Mesothelial cell of epicardium (in vitro differentiated cells): ENCODE measurements around the gene TBL3. TPM values are rescaled to one million over a fixed set of nuclear protein-coding genes. Genes with fewer than 3 reads are reported as not detected.
A peak's percentile ranks its signal among the peaks of the same experiment; 100 is the strongest.
"Not testable (repeated sequence)": the region's sequence is repeated elsewhere in the genome, so short reads cannot be mapped to it uniquely, and the experiment has no call there.

Experiments
- DNase-seq, 2 experiments: peaks; one replicate each; pipeline ENCODE4 v3.0.0; 2021; ENCODE audit warnings: low spot score in 2 of 2; ENCODE audit not compliant: unreplicated experiment in 2 of 2
- H3K27ac Mint-ChIP-seq: 2 replicates; pipeline ENCODE4 v1.8.0; 2021; ENCODE audit warnings: mixed read lengths
- H3K27me3 Mint-ChIP-seq: 2 replicates; pipeline ENCODE4 v1.8.0; 2021; ENCODE audit warnings: low read depth, mixed read lengths
- H3K36me3 Mint-ChIP-seq: 2 replicates; pipeline ENCODE4 v1.8.0; 2021; ENCODE audit warnings: mixed read lengths
- H3K4me1 Mint-ChIP-seq: 2 replicates; pipeline ENCODE4 v1.8.0; 2021; ENCODE audit warnings: mixed read lengths
- H3K4me3 Mint-ChIP-seq: 2 replicates; pipeline ENCODE4 v1.8.0; 2021; ENCODE audit warnings: mild to moderate bottlenecking, moderate library complexity, mixed read lengths
- H3K9me3 Mint-ChIP-seq: 2 replicates; pipeline ENCODE4 v1.8.0; 2021; ENCODE audit warnings: mixed read lengths
- total RNA-seq: library from RNA; stranded (reverse); gene quantifications from 3 replicates; pipeline ENCODE4 v1.2.1, GENCODE V29; 2021
- TF ChIP-seq, protein P1 (sequence below): fragments of 200-600 bp; sonication (generic); IDR thresholded peaks from one replicate; pipeline ENCODE4 v1.5.0; 2021; ENCODE audit warnings: antibody characterized with exemption; ENCODE audit not compliant: unreplicated experiment

TBL3 gene
- total RNA-seq, 1 donor from 2014 or later, result 37.2 TPM

DNA sequence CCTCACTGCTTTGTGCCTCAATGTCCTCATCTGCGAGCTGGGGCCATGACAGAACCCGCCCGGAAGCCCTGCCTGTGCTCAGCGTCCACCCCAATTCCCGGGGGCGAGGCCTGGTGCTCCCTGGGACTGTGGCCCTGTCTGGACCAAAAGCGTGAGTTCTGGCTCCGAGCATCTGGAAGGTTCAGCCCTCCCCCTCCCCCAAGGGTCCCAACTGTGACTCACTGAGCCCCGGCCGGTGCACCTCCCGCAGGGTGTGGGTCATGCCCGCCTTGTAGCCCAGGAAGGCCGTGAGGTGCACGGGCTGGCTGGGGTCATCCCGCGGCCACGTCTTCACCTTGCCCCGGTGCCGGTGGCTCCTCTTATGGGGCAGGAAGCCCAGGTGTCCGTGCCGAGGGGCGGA lies 18.1 kb upstream of the TBL3 start:
- Mint-ChIP-seq H3K4me3 (no peak overlapping the region), H3K27me3 (no peaks in the 10 kb centered on the region), H3K27ac (no peak overlapping the region), H3K9me3 (no peaks in the 10 kb centered on the region), H3K4me1 (no peaks in the 10 kb centered on the region), H3K36me3 (no peaks in the 10 kb centered on the region)
- DNase-seq, result no peak
- TF ChIP-seq, protein P1, sequence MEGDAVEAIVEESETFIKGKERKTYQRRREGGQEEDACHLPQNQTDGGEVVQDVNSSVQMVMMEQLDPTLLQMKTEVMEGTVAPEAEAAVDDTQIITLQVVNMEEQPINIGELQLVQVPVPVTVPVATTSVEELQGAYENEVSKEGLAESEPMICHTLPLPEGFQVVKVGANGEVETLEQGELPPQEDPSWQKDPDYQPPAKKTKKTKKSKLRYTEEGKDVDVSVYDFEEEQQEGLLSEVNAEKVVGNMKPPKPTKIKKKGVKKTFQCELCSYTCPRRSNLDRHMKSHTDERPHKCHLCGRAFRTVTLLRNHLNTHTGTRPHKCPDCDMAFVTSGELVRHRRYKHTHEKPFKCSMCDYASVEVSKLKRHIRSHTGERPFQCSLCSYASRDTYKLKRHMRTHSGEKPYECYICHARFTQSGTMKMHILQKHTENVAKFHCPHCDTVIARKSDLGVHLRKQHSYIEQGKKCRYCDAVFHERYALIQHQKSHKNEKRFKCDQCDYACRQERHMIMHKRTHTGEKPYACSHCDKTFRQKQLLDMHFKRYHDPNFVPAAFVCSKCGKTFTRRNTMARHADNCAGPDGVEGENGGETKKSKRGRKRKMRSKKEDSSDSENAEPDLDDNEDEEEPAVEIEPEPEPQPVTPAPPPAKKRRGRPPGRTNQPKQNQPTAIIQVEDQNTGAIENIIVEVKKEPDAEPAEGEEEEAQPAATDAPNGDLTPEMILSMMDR, result no peak

GRCh38 chr16:1957434-1958142 lies 14.3 kb upstream of the TBL3 start:
- not testable (repeated sequence) for H3K36me3 Mint-ChIP-seq, H3K4me3 Mint-ChIP-seq, H3K27me3 Mint-ChIP-seq

DNA sequence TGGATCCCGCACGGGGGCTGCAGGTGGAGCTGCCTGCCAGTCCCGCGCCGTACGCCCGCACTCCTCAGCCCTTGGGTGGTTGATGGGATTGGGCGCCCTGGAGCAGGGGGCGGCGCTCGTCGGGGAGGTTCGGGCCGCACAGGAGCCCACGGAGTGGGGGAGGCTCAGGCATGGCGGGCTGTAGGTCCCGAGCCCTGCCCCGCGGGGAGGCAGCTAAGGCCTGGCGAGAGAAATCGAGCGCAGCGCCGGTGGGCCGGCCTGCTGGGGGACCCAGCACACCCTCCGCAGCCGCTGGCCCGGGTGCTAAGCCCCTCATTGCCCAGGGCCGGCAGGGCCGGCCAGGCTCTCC lies 13.7 kb upstream of the TBL3 start:
- H3K9me3 Mint-ChIP-seq, H3K27ac Mint-ChIP-seq, H3K36me3 Mint-ChIP-seq, H3K27me3 Mint-ChIP-seq, H3K4me3 Mint-ChIP-seq, DNase-seq: not testable (repeated sequence)
- H3K4me1 Mint-ChIP-seq, result peaks cover 18% of the 10 kb centered on the region

More at GRCh38 chr16:1957434-1958142, 14.3 kb upstream of the TBL3 start:
- H3K4me1 Mint-ChIP-seq, result peaks cover 14% of the 10 kb centered on the region
- not testable (repeated sequence) for H3K27ac Mint-ChIP-seq, DNase-seq, H3K9me3 Mint-ChIP-seq

DNA sequence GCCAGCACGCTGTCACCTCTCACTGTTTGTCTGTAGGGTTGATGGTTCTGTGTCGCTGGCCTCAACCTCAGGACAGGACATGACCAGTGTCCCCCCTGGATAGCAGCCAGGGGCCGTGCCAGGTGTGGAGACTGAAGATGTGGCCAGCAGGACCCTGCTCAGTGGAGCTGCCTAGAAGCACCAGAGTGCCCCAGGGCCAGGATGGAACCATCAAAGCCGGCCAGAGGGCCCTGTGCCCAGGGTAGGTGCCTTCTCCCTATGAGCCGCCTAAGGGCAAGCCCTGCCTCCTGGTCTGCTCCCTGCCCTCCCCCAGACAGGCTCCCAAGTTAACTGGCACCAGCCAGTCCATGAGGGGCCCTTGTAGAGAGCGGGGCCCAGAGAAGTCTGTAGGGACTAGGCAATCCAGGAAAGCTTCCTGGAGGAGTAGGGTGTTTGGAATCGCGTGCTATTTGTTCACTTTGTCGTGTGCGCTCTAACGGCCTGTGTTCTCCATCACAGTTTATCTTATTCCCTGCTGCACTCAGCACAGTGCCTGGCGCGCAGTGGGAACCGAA lies 13.1 kb upstream of the TBL3 start:
- Mint-ChIP-seq H3K4me3 (peak overlapping the region; percentile 61), H3K27me3 (no peaks in the 10 kb centered on the region), H3K9me3 (no peaks in the 10 kb centered on the region), H3K4me1 (peaks cover 25% of the 10 kb centered on the region), H3K27ac (peak overlapping the region; percentile 56), H3K36me3 (peaks cover 5% of the 10 kb centered on the region)
- DNase-seq, result no peak
- TF ChIP-seq, protein P1, result no peak

- H3K27me3 Mint-ChIP-seq, result no peaks in the 10 kb centered on the region
- H3K27ac Mint-ChIP-seq, result peak within 1 kb of the TSS; percentile 92
- H3K4me3 Mint-ChIP-seq, result peak within 1 kb of the TSS; percentile 94
- TF ChIP-seq, protein P1, result no peak
- H3K9me3 Mint-ChIP-seq, result no peaks in the 10 kb centered on the region
- peaks cover 6% of the 10 kb centered on the region for H3K36me3 Mint-ChIP-seq
- peak; percentile 87 to 94 for DNase-seq
- H3K4me1 Mint-ChIP-seq, result peaks cover 29% of the 10 kb centered on the region
Measured at GRCh38 chr16:1959269-1960039, 12.4 kb upstream of the TBL3 start, which contains the start of gene NDUFB10. TSS of gene NDUFB10 (plus strand) at chr16:1959538. CDS start at chr16:1959625, 87 bp downstream.

GRCh38 chr16:1960665-1961630 lies 10.9 kb upstream of the TBL3 start:
- Mint-ChIP-seq H3K4me1 (peaks cover 34% of the 10 kb centered on the region), H3K27ac (peak overlapping the region; percentile 92), H3K9me3 (no peaks in the 10 kb centered on the region), H3K4me3 (peak overlapping the region; percentile 94), H3K27me3 (no peaks in the 10 kb centered on the region), H3K36me3 (peaks cover 6% of the 10 kb centered on the region)
- DNase-seq, result no peak
- TF ChIP-seq, protein P1, result no peak
